Fibroblast of mammary gland (primary cell): ENCODE measurements around the gene ACSL3.
A peak's percentile ranks its signal among the peaks of the same experiment; 100 is the strongest.

Source experiments
- DNase-seq: peaks from one replicate; pipeline ENCODE4 v3.0.0-alpha.2; 2010; ENCODE audit warnings: low read depth
- H3K4me3 ChIP-seq: 2 replicates; pipeline ENCODE4 v1.5.1; 2011; ENCODE audit warnings: low read depth, mild to moderate bottlenecking, low read length, moderate library complexity; ENCODE audit not compliant: control insufficient read depth
- CTCF ChIP-seq: conservative IDR thresholded peaks from 2 replicates; pipeline ENCODE4 v1.5.1; 2011; ENCODE audit warnings: low read depth, low read length, inconsistent platforms; ENCODE audit not compliant: control insufficient read depth, insufficient read depth

ACSL3 gene

GRCh38 chr2:222968550-222969155 lies 107.8 kb downstream of the ACSL3 start:
- no peak for DNase-seq
- H3K4me3 ChIP-seq, result no peak overlapping the region
- no peak for TF ChIP-seq CTCF

GRCh38 chr2:222969491-222969890 lies 108.7 kb downstream of the ACSL3 start:
- no peak overlapping the region for H3K4me3 ChIP-seq
- DNase-seq, result peak; percentile 73
- no peak for TF ChIP-seq CTCF

- no peak overlapping the region for H3K4me3 ChIP-seq
- DNase-seq, result no peak
- TF ChIP-seq CTCF, result no peak
Observed at GRCh38 chr2:222972420-222972819, 111.6 kb downstream of the ACSL3 start.

GRCh38 chr2:222973237-222973636 lies 112.4 kb downstream of the ACSL3 start:
- DNase-seq, result no peak
- no peak for TF ChIP-seq CTCF
- no peak overlapping the region for H3K4me3 ChIP-seq

GRCh38 chr2:222973733-222974132 lies 112.9 kb downstream of the ACSL3 start:
- H3K4me3 ChIP-seq, result no peak overlapping the region
- no peak for TF ChIP-seq CTCF
- DNase-seq, result no peak

- no peak for DNase-seq
Observed at GRCh38 chr2:222976521-222977061, 115.8 kb downstream of the ACSL3 start.

More at GRCh38 chr2:222976521-222977061, 115.8 kb downstream of the ACSL3 start:
- no peak overlapping the region for H3K4me3 ChIP-seq
- no peak for TF ChIP-seq CTCF
